Tibial nerve (tissue), 4 donors: Measurements from ENCODE around the gene TUBB4B. TPM values are rescaled to one million over a fixed set of nuclear protein-coding genes. Genes with fewer than 3 reads are reported as not detected.

Experiments
- DNase-seq, 2 donors: peaks; one replicate each; pipeline ENCODE4 v3.0.0-alpha.2; 2019; ENCODE audit warnings: low spot score in 2 of 2
- H3K27ac ChIP-seq, 4 donors: fragments of 200-600 bp; sonication (generic) in 3 of 4; one replicate each; pipeline ENCODE4 v1.5.1; 2017 to 2019; ENCODE audit warnings: mild to moderate bottlenecking in 1 of 4
- H3K27me3 ChIP-seq, 2 donors: fragments of 200-600 bp; sonication (generic) in 1 of 2; one replicate each; pipeline versions ENCODE4 v1.5.1 to v1.6.0; 2017 to 2019
- H3K36me3 ChIP-seq, 3 donors: fragments of 200-600 bp; sonication (generic); one replicate each; pipeline ENCODE4 v1.5.1; 2018 to 2019
- H3K4me1 ChIP-seq, 4 donors: fragments of 200-600 bp; sonication (generic) in 3 of 4; one replicate each; pipeline ENCODE4 v1.5.1; 2017 to 2019
- H3K4me3 ChIP-seq, 4 donors: fragments of 200-600 bp; sonication (generic) in 3 of 4; one replicate each; pipeline ENCODE4 v1.5.1; 2017 to 2019; ENCODE audit warnings: mild to moderate bottlenecking in 1 of 4, moderate library complexity in 1 of 4
- H3K9me3 ChIP-seq, 4 donors: fragments of 200-600 bp; sonication (generic) in 3 of 4; one replicate each; pipeline ENCODE4 v1.5.1; 2017 to 2019
- CTCF ChIP-seq, 5 experiments: fragments of 200-600 bp in 3 of 5; fragments of 450-650 bp in 2 of 5; sonication (generic) in 3 of 5; IDR thresholded peaks; one replicate each; pipeline ENCODE4 v1.5.1; 2016 to 2019; ENCODE audit warnings: antibody characterized with exemption in 5 of 5, mild to moderate bottlenecking in 3 of 5, moderate library complexity in 2 of 5
- EP300 ChIP-seq, 2 donors: sonication (generic); formaldehyde crosslinking; IDR thresholded peaks; one replicate each; pipeline ENCODE4 v1.6.1; 2017; ENCODE audit warnings: antibody characterized with exemption in 2 of 2, mild to moderate bottlenecking in 1 of 2
- POLR2A ChIP-seq, 2 donors: fragments of 450-650 bp; IDR thresholded peaks; one replicate each; pipeline ENCODE4 v1.6.1; 2017; ENCODE audit warnings: antibody characterized with exemption in 2 of 2, mild to moderate bottlenecking in 2 of 2, moderate library complexity in 2 of 2
- WGBS, 2 donors: methylation state at CpG; one replicate each; pipeline ENCODE4 v1.1.5; 2018; 5-methylcytosine and 5-hydroxymethylcytosine counted together
- total RNA-seq, 4 donors: library from RNA; depleted of rRNA; stranded (reverse); fragments of >200 nt; gene quantifications; one replicate each; pipeline ENCODE4 v1.1.0, GENCODE V29; 2016

The TUBB4B gene
- total RNA-seq, 4 donors from 2014 or later = 102 to 190 (median 161) TPM

- Histone ChIP-seq H3K36me3 (peaks cover 0 to 8% (median 0%) of the 10 kb centered on the region in 3 donors), H3K4me3 (no peak overlapping the region), H3K27me3 (no peaks in the 10 kb centered on the region), H3K27ac (no peak overlapping the region), H3K9me3 (no peaks in the 10 kb centered on the region), H3K4me1 (peaks cover 13 to 80% (median 59%) of the 10 kb centered on the region in 4 donors)
- WGBS, 2 donors = 72 to 75% methylated on average over 8 of the region's 8 CpGs
- DNase-seq = no peak
- TF ChIP-seq CTCF (IDR thresholded peaks at IDR 0.05) (no peak), EP300 (IDR thresholded peaks at IDR 0.05) (no peak), POLR2A (IDR thresholded peaks at IDR 0.05) (no peak)
Measured at GRCh38 chr9:137202966-137203365, 38.1 kb upstream of the TUBB4B start.

GRCh38 chr9:137204731-137205125 lies 36.4 kb upstream of the TUBB4B start:
- TF ChIP-seq EP300 (IDR thresholded peaks at IDR 0.05) (no peak), CTCF (IDR thresholded peaks at IDR 0.05) (no peak), POLR2A (IDR thresholded peaks at IDR 0.05) (no peak)
- Histone ChIP-seq H3K4me3 (peak overlapping the region; percentile 96 to 99 (median 96)), H3K36me3 (peaks cover 0 to 19% (median 0%) of the 10 kb centered on the region in 3 donors), H3K4me1 (peaks cover 6 to 62% (median 47%) of the 10 kb centered on the region in 4 donors), H3K27ac (peak overlapping the region in 2 of 4 donors; percentile 89), H3K27me3 (no peaks in the 10 kb centered on the region), H3K9me3 (no peaks in the 10 kb centered on the region)
- 15 to 17% methylated on average over 21 of the region's 21 CpGs for WGBS, 2 donors
- no peak for DNase-seq

- H3K4me1 ChIP-seq = peaks cover 6 to 60% (median 45%) of the 10 kb centered on the region in 4 donors
- peak within 1 kb of the TSS; percentile 64 to 89 (median 84) for H3K27ac ChIP-seq
- H3K4me3 ChIP-seq = peak within 1 kb of the TSS; percentile 96 to 99 (median 96)
- TF ChIP-seq CTCF (IDR thresholded peaks at IDR 0.05) (no peak), EP300 (IDR thresholded peaks at IDR 0.05) (peak in 1 of 2 donors; percentile 96), POLR2A (IDR thresholded peaks at IDR 0.05) (peak; percentile 60 to 71)
- H3K36me3 ChIP-seq = peaks cover 0 to 25% (median 0%) of the 10 kb centered on the region in 3 donors
- DNase-seq = peak; percentile 80 to 89
- WGBS, 2 donors = 0 to 1% methylated on average over 32 to 38 of the region's 98 CpGs
- no peaks in the 10 kb centered on the region for H3K27me3 ChIP-seq
- no peaks in the 10 kb centered on the region for H3K9me3 ChIP-seq
Measured at GRCh38 chr9:137205126-137206069, 35.7 kb upstream of the TUBB4B start, which contains the start of the genes NDOR1 and TMEM203. Gene NDOR1 (plus strand): TSS chr9:137205700. CDS start chr9:137205778, 78 bp downstream. Gene TMEM203 (minus strand): TSS chr9:137205648. CDS start chr9:137205414, 234 bp downstream.

GRCh38 chr9:137206602-137207001 lies 34.5 kb upstream of the TUBB4B start:
- WGBS, 2 donors = 85 to 86% methylated on average over 7 of the region's 7 CpGs
- TF ChIP-seq CTCF (IDR thresholded peaks at IDR 0.05) (no peak), POLR2A (IDR thresholded peaks at IDR 0.05) (no peak), EP300 (IDR thresholded peaks at IDR 0.05) (no peak)
- no peak for DNase-seq
- Histone ChIP-seq H3K27me3 (no peaks in the 10 kb centered on the region), H3K4me1 (peaks cover 6 to 53% (median 39%) of the 10 kb centered on the region in 4 donors), H3K27ac (peak overlapping the region in 1 of 4 donors; percentile 89), H3K4me3 (peak overlapping the region in 3 of 4 donors; percentile 96 to 99 (median 96)), H3K36me3 (peaks cover 0 to 31% (median 0%) of the 10 kb centered on the region in 3 donors), H3K9me3 (no peaks in the 10 kb centered on the region)

- H3K4me3 ChIP-seq = no peak overlapping the region
- H3K4me1 ChIP-seq = peaks cover 0 to 11% (median 6%) of the 10 kb centered on the region in 4 donors
- WGBS, 2 donors = 74 to 78% methylated on average over 13 of the region's 13 CpGs
- no peak for TF ChIP-seq CTCF (IDR thresholded peaks at IDR 0.05)
- no peak for TF ChIP-seq EP300 (IDR thresholded peaks at IDR 0.05)
- TF ChIP-seq POLR2A (IDR thresholded peaks at IDR 0.05) = no peak
- peaks cover 0 to 63% (median 0%) of the 10 kb centered on the region in 3 donors for H3K36me3 ChIP-seq
- no peaks in the 10 kb centered on the region for H3K9me3 ChIP-seq
- no peak overlapping the region for H3K27ac ChIP-seq
- DNase-seq = no peak
- no peaks in the 10 kb centered on the region for H3K27me3 ChIP-seq
Measured at GRCh38 chr9:137211532-137211931, 29.6 kb upstream of the TUBB4B start.
